ENCODE measurements around the gene ABCC5.

The ABCC5 gene

DNA sequence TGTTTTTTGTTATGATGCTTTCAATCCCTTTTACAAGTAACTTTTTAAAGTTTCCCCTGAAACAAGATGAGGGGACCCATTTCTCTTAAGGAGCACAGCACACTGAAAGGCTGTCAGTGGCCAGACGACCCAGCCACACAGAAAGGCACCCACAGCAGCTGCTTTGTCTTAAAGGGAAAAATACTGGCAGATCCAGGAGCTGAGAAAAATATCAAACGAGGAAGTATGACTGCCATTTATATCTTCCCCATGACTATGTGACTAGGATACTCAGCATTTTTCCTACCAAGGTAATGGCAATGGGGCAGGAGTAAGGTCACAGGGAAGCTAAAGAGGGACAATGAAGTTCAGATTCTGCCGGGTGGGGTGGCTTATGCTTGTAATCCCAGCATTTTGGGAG, 15.9 kb downstream of the ABCC5 start:
- no peak for DNase-seq (ENCODE audit: low spot score)
- ChIA-PET POLR2A (ENCODE audit: low non-redundant PET) (no interaction called here), CTCF (no interaction called here)
- H3K27ac ChIP-seq: no peak overlapping the region
- TF ChIP-seq, protein P1, sequence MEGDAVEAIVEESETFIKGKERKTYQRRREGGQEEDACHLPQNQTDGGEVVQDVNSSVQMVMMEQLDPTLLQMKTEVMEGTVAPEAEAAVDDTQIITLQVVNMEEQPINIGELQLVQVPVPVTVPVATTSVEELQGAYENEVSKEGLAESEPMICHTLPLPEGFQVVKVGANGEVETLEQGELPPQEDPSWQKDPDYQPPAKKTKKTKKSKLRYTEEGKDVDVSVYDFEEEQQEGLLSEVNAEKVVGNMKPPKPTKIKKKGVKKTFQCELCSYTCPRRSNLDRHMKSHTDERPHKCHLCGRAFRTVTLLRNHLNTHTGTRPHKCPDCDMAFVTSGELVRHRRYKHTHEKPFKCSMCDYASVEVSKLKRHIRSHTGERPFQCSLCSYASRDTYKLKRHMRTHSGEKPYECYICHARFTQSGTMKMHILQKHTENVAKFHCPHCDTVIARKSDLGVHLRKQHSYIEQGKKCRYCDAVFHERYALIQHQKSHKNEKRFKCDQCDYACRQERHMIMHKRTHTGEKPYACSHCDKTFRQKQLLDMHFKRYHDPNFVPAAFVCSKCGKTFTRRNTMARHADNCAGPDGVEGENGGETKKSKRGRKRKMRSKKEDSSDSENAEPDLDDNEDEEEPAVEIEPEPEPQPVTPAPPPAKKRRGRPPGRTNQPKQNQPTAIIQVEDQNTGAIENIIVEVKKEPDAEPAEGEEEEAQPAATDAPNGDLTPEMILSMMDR (conservative IDR thresholded peaks at IDR 0.05; ENCODE audit: low read depth): no peak

DNA sequence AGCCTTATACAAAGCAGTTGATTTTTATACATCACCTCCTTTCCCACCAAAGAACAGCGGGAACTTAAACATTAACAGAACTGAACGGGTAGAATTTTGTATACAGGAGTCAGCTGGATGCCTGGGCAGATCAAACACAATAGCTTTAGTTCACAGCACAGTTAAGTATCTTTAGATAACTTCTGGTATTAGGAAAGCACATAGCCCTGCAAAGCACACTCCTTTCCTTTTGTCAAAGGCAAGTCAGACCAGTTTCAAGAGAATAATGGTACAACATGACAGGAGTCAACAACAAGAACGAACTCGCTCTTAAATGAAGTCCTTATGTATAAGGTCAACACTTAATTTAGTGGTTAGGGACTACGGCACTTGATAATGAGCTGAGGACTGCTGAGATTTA, 26.3 kb downstream of the ABCC5 start:
- H3K27ac ChIP-seq: no peak overlapping the region
- ChIA-PET CTCF (interaction anchor here (1.5 kb wide), 1 partner anchor 96 kb away, joined by 6 read pairs; no protein-coding TSS in a partner anchor), POLR2A (ENCODE audit: low non-redundant PET) (interaction anchor here (0.6 kb wide), 1 partner anchor 14 kb away, joined by 6 read pairs; no protein-coding TSS in a partner anchor)
- TF ChIP-seq, protein P1 (conservative IDR thresholded peaks at IDR 0.05; ENCODE audit: low read depth): no peak
- no peak for DNase-seq (ENCODE audit: low spot score)

DNA sequence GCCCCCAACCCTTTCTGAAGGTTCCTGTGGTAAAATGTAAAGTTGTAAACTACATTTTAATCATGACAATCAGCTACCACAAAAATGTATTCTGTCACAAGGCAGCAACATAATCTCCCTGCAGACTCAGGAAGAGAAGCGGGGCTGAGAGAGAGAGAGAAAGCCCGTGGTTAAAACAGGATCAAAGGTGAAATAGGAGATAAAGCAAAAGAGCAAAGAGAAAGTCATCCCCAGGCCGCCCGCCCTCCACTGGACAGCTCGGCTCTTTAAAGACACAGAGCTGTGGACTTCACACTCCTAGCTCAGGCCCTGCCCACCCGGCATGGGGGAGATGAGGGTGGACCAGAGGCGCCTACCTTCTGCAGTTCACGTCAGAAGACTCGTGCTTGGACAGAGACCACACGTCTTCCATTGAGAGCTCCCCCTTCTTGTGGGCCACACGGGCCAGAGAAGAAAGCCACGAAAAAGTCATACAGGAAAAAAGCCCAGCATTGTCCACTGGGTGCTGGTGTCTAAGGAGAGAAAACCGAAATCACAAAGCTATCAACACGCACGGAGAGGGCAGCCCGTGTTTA, 29.4 kb downstream of the ABCC5 start:
- ChIA-PET CTCF (no interaction called here), POLR2A (ENCODE audit: low non-redundant PET) (no interaction called here)

DNA sequence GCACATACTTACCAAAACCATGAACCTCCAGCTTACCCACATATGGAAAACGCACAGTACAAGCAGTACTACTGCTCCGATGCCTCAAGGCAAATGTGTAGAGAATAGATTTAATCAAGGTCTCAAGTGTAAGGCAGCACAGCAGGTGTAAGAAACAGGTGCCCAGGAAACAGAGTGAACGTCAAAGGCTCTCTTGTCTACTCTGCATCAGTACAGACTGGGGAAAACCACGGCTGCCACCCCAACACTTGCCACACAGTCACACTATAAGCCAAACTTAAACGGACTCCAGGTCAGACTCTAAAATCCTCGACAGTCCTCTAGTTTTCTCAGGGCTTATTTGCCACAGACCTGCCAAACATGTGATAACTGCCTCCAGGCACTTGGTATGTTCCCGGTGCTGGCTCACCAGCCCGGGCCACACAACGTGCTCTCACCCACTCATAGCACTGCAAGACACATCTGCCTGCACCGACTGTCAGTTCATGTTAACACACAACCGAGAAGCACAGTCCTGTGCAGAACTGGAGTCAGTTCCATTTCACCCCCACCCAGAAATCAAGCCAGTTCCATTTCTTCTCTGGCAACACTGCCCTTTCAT, 30.6 kb downstream of the ABCC5 start:
- no peak overlapping the region for H3K27ac ChIP-seq
- POLR2A ChIA-PET (ENCODE audit: low non-redundant PET): no interaction called here
- CTCF ChIA-PET: interaction anchor here (0.6 kb wide), 1 partner anchor 38 kb away, joined by 3 read pairs; no protein-coding TSS in a partner anchor

More for the DNA sequence above, 29.4 kb downstream of the ABCC5 start:
- H3K27ac ChIP-seq: no peak overlapping the region
- no peak for DNase-seq (ENCODE audit: low spot score)
- TF ChIP-seq, protein P1 (conservative IDR thresholded peaks at IDR 0.05; ENCODE audit: low read depth): no peak

DNA sequence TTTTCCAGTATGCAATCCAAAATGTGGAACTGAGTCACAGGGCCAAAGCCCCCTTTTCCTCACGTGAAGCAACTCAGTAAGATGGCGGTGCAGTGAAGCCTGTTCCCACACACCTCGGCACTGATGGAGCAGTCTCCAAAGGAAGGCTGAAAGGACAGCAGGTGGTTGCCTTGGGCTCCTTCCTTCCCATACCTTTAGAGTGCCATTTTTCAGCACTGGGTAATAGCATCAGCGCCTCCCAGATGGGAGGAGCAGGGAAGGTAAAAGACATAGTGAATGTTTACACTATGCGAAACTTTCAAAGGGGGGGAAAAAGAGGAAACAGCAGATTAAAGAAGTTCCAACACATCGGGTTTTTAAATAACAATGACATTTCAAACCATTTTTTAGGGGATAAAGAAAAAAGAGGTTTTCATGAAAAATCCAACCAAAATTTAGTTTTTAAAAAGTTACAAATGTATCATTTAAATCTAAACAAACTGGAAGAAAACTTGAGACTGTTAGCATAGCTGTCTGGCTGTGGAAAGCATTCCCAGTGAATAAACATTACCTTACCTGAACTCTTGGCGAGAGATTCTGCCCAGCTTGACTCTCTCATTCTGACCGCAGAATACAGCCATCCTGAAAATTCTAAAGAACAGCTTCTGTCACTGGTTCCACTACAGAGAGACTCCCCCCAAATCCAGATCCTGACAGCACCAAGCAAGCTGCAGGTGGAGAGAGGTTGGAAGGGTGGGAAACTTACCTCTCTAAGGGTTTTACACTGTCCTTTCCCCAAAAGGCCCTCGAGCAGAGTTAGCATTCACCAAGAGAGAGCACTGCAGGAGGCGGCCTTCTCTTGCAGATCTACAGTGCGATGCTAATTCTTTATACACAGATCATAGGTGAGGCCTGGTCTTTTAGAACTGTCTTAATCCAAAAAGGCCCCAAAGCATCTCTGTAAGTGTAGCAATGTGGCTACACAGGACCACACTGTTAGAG, 32.6 kb downstream of the ABCC5 start:
- H3K27ac ChIP-seq: no peak overlapping the region
- DNase-seq (ENCODE audit: low spot score): no peak
- CTCF ChIA-PET: no interaction called here
- POLR2A ChIA-PET (ENCODE audit: low non-redundant PET): no interaction called here
- TF ChIP-seq, protein P1 (conservative IDR thresholded peaks at IDR 0.05; ENCODE audit: low read depth): no peak

More for the DNA sequence above, 30.6 kb downstream of the ABCC5 start:
- TF ChIP-seq, protein P1 (conservative IDR thresholded peaks at IDR 0.05; ENCODE audit: low read depth): no peak
- DNase-seq (ENCODE audit: low spot score): no peak

DNA sequence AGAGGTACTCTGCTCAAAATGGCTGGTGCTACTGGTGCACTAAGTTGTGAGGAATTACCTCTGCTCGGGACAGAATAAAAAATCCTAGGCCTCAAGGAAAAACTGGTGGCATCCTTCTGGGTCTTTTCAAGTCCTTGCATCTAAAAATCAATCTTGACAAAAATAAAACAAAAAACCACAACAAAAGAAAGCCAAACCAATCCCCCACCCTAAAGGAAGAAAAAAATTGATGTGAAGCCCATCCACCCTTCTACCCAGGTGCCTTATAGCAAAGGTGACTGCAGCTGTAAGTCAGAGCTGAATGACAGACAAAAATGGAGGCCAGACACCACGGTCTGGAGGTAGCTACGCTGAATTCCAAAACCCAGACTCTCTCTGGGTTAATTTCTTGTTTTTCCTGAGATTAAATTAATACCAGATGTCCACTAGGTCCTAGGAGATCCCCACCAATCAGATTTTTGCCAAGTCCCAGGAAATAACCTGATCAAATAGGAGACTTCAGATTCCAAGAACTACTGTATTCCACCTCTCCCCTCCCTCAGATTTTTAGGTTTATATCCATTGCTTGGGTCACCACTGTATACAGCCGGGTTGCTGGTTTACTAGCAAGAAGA, 33.5 kb downstream of the ABCC5 start:
- no peak for DNase-seq (ENCODE audit: low spot score)
- TF ChIP-seq, protein P1 (conservative IDR thresholded peaks at IDR 0.05; ENCODE audit: low read depth): no peak
- POLR2A ChIA-PET (ENCODE audit: low non-redundant PET): no interaction called here
- CTCF ChIA-PET: no interaction called here
- no peak overlapping the region for H3K27ac ChIP-seq

Measured in RWPE1 (cell line).